Measurements from ENCODE around the gene AP1G1.
"Not testable (repeated sequence)": the region's sequence is repeated elsewhere in the genome, so short reads cannot be mapped to it uniquely, and the experiment has no call there.

AP1G1 gene

GRCh38 chr16:71808593-71809459 is at the start of gene AP1G1:
Gene AP1G1 (minus strand): TSS chr16:71808834. CDS start chr16:71789479, 19,355 bp downstream.
- DNase-seq (ENCODE audit: low spot score): peak; percentile 97

- no peak for DNase-seq (ENCODE audit: low spot score)
Observed at GRCh38 chr16:71855937-71856662, 47.5 kb upstream of the AP1G1 start.

- no peak for DNase-seq (ENCODE audit: low spot score)
Observed at GRCh38 chr16:71854369-71854948, 45.8 kb upstream of the AP1G1 start.

- DNase-seq (ENCODE audit: low spot score): no peak
Observed at GRCh38 chr16:71853413-71853812, 44.8 kb upstream of the AP1G1 start.

GRCh38 chr16:71852561-71852960 is 43.9 kb upstream of the AP1G1 start:
- no peak for DNase-seq (ENCODE audit: low spot score)

GRCh38 chr16:71852158-71852557 is 43.5 kb upstream of the AP1G1 start:
- DNase-seq (ENCODE audit: low spot score): no peak

GRCh38 chr16:71851746-71852145 is 43.1 kb upstream of the AP1G1 start:
- no peak for DNase-seq (ENCODE audit: low spot score)

GRCh38 chr16:71848622-71849021 is 40.0 kb upstream of the AP1G1 start:
- DNase-seq (ENCODE audit: low spot score): no peak

GRCh38 chr16:71847096-71847495 is 38.5 kb upstream of the AP1G1 start:
- no peak for DNase-seq (ENCODE audit: low spot score)

- peak; percentile 32 for DNase-seq (ENCODE audit: low spot score)
Observed at GRCh38 chr16:71846431-71846830, 37.8 kb upstream of the AP1G1 start.

GRCh38 chr16:71845639-71846430 is 37.2 kb upstream of the AP1G1 start, which contains the start of gene ATXN1L:
Gene ATXN1L (plus strand): TSS chr16:71845976. CDS start chr16:71849741, 3,765 bp downstream.
- peak; percentile 100 for DNase-seq (ENCODE audit: low spot score)

- no peak for DNase-seq (ENCODE audit: low spot score)
Observed at GRCh38 chr16:71843572-71843971, 34.9 kb upstream of the AP1G1 start.

- no peak for DNase-seq (ENCODE audit: low spot score)
Observed at GRCh38 chr16:71840052-71840451, 31.4 kb upstream of the AP1G1 start.

- no peak for DNase-seq (ENCODE audit: low spot score)
Observed at GRCh38 chr16:71837150-71837549, 28.5 kb upstream of the AP1G1 start.

GRCh38 chr16:71834291-71834690 is 25.7 kb upstream of the AP1G1 start:
- DNase-seq (ENCODE audit: low spot score): no peak

- not testable (repeated sequence) for DNase-seq (ENCODE audit: low spot score)
Observed at GRCh38 chr16:71832112-71832511, 23.5 kb upstream of the AP1G1 start.

- not testable (repeated sequence) for DNase-seq (ENCODE audit: low spot score)
Observed at GRCh38 chr16:71831698-71832097, 23.1 kb upstream of the AP1G1 start.

GRCh38 chr16:71830359-71830758 is 21.7 kb upstream of the AP1G1 start:
- no peak for DNase-seq (ENCODE audit: low spot score)

- no peak for DNase-seq (ENCODE audit: low spot score)
Observed at GRCh38 chr16:71826533-71827017, 17.9 kb upstream of the AP1G1 start.

GRCh38 chr16:71817155-71817500 is 8.5 kb upstream of the AP1G1 start:
- not testable (repeated sequence) for DNase-seq (ENCODE audit: low spot score)

- DNase-seq (ENCODE audit: low spot score): no peak
Observed at GRCh38 chr16:71811261-71811803, 2.7 kb upstream of the AP1G1 start.

GRCh38 chr16:71810155-71810530 is 1.5 kb upstream of the AP1G1 start:
- DNase-seq (ENCODE audit: low spot score): not testable (repeated sequence)

All from iPS-NIHi11 (cell line).